ENCODE data around the gene CEBPA.
"Not testable (repeated sequence)": the region's sequence is repeated elsewhere in the genome, so short reads cannot be mapped to it uniquely, and the experiment has no call there.

DNA sequence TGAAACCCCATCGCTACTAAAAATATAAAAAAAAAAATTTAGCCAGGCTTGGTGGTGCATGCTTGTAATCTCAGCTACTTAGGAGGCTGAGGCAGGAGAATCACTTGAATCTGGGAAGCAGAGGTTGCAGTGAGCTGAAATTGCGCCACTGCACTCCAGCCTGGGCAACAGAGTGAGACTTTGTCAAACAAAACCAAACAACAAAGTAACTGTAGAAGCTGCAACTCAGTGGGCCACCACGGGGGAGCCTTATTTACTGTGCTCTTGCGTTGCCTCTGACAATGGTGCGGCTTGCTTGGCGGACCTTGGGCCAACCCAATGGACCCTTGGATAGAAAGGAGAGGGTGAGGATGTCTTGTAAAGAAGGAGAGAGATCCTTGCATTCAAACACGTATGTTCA is 7.3 kb downstream of the CEBPA start:
- TF ChIP-seq CTCF (conservative IDR thresholded peaks at IDR 0.05 in 1 of 2, IDR thresholded peaks at IDR 0.05 in 1 of 2; ENCODE audit: low read depth in 1 of 2, low read length in 2 of 2); EZH2 (IDR thresholded peaks at IDR 0.05; ENCODE audit: low read length, missing control alignments): not testable (repeated sequence)

All from fibroblast of lung (primary cell).